MCF 10A (cell line): ENCODE data around the gene GDF11. TPM values are rescaled to one million over a fixed set of nuclear protein-coding genes. Genes with fewer than 3 reads are reported as not detected.

ENCODE experiments used
- BruUV-seq: library from RNA; stranded (reverse); fragments of 400-500 nt; replicated peaks from 2 replicates; lab custom pipeline; 2021; lab: Mats Ljungman, UMichigan
- CTCF ChIA-PET: fragments of 300-600 bp; sonication (Branson Sonifier 250); formaldehyde crosslinking; extraction: SDS; loops from one replicate; lab custom pipeline; 2021; ENCODE audit warnings: antibody characterized with exemption, inconsistent platforms; lab: Yijun Ruan, JAX
- POLR2A ChIA-PET: fragments of 300-600, 350-650 bp; sonication (Branson Sonifier 250); formaldehyde crosslinking; extraction: SDS; loops from one replicate; lab custom pipeline; 2020; ENCODE audit warnings: antibody characterized with exemption, inconsistent platforms; lab: Yijun Ruan, JAX
- DNase-seq: peaks from one replicate; pipeline ENCODE4 v3.0.0-alpha.2; 2018; ENCODE audit not compliant: unreplicated experiment
- H3K27ac Mint-ChIP-seq: one replicate; pipeline ENCODE4 v1.8.0; 2022; ENCODE audit warnings: mild to moderate bottlenecking, low read depth, mixed read lengths; ENCODE audit not compliant: unreplicated experiment
- H3K27me3 Mint-ChIP-seq: one replicate; pipeline ENCODE4 v1.8.0; 2022; ENCODE audit warnings: mixed read lengths; ENCODE audit not compliant: insufficient read depth, unreplicated experiment
- H3K36me3 Mint-ChIP-seq: one replicate; pipeline ENCODE4 v1.8.0; 2022; ENCODE audit warnings: mild to moderate bottlenecking, moderate library complexity, mixed read lengths; ENCODE audit not compliant: insufficient read depth, unreplicated experiment
- H3K4me1 Mint-ChIP-seq: one replicate; pipeline ENCODE4 v1.8.0; 2022; ENCODE audit warnings: mixed read lengths; ENCODE audit not compliant: insufficient read depth, unreplicated experiment
- H3K4me3 Mint-ChIP-seq: one replicate; pipeline ENCODE4 v1.8.0; 2022; ENCODE audit warnings: mild to moderate bottlenecking, moderate library complexity, mixed read lengths; ENCODE audit not compliant: unreplicated experiment
- H3K9me3 Mint-ChIP-seq: one replicate; pipeline ENCODE4 v1.8.0; 2022; ENCODE audit warnings: mixed read lengths; ENCODE audit not compliant: unreplicated experiment
- CTCF ChIP-seq: fragments of 200-600 bp; IDR thresholded peaks from one replicate; pipeline ENCODE4 v1.8.0; 2022; ENCODE audit warnings: antibody characterized with exemption, mild to moderate bottlenecking; ENCODE audit not compliant: unreplicated experiment
- intact Hi-C: fragments of 100-400 bp; cut with micrococcal nuclease; formaldehyde crosslinking; loops from 2 replicates; pipeline ENCODE4 v1.14.1; 2022
- total RNA-seq: library from RNA; stranded (reverse); gene quantifications from 2 replicates; pipeline ENCODE4 v1.2.3, GENCODE V29; 2022

GDF11 gene
- total RNA-seq, 1 experiment from 2014 or later, result 1.9 TPM

- Mint-ChIP-seq H3K27me3 (no peaks in the 10 kb centered on the region), H3K4me3 (no peak overlapping the region), H3K9me3 (no peaks in the 10 kb centered on the region), H3K4me1 (peaks cover 15% of the 10 kb centered on the region), H3K27ac (no peak overlapping the region), H3K36me3 (peaks cover 26% of the 10 kb centered on the region)
- peak; percentile 55 for TF ChIP-seq CTCF
- intact Hi-C loops, result loop anchor here (1.0 to 2.0 kb wide), 5 partner anchors 40 to 532 kb away; a partner anchor contains a TSS
- DNase-seq, result peak; percentile 87
- no TSS peak for BruUV-seq
- POLR2A ChIA-PET, result interaction anchor here (0.6 to 1.0 kb wide), 3 partner anchors 9 to 357 kb away, joined by 3 to 4 read pairs (median 3); no protein-coding TSS in a partner anchor
- CTCF ChIA-PET, result interaction anchor here (0.6 to 1.5 kb wide), 10 partner anchors 8 to 544 kb away, joined by 3 to 7 read pairs (median 3); no protein-coding TSS in a partner anchor
These were observed 22.0 kb upstream of the GDF11 start for GRCh38 chr12:55720894-55721444.

- POLR2A ChIA-PET, result no interaction called here
- no peaks in the 10 kb centered on the region for H3K27me3 Mint-ChIP-seq
- no peak for DNase-seq
- intact Hi-C loops, result loop anchor here (1.0 to 2.0 kb wide), 5 partner anchors 40 to 532 kb away; a partner anchor contains a TSS
- no peak overlapping the region for H3K4me3 Mint-ChIP-seq
- CTCF ChIA-PET, result interaction anchor here (0.5 to 1.5 kb wide), 7 partner anchors 10 to 1189 kb away, joined by 3 to 5 read pairs (median 3); no protein-coding TSS in a partner anchor
- no peak for TF ChIP-seq CTCF
- peaks cover 31% of the 10 kb centered on the region for H3K36me3 Mint-ChIP-seq
- peaks cover 15% of the 10 kb centered on the region for H3K4me1 Mint-ChIP-seq
- no TSS peak for BruUV-seq
- no peak overlapping the region for H3K27ac Mint-ChIP-seq
- no peaks in the 10 kb centered on the region for H3K9me3 Mint-ChIP-seq
These were observed 21.2 kb upstream of the GDF11 start for GRCh38 chr12:55721601-55722213.

- ChIA-PET CTCF (no interaction called here), POLR2A (interaction anchor here (0.5 to 0.6 kb wide), 2 partner anchors 1022 to 1262 kb away, joined by 4 read pairs; no protein-coding TSS in a partner anchor)
- intact Hi-C loops, result no loop called here
- Mint-ChIP-seq H3K36me3 (peaks cover 42% of the 10 kb centered on the region), H3K9me3 (no peaks in the 10 kb centered on the region), H3K4me3 (no peak overlapping the region), H3K4me1 (peaks cover 14% of the 10 kb centered on the region), H3K27ac (no peak overlapping the region), H3K27me3 (no peaks in the 10 kb centered on the region)
- TF ChIP-seq CTCF, result no peak
- DNase-seq, result no peak
- BruUV-seq, result no TSS peak
These were observed 20.0 kb upstream of the GDF11 start for GRCh38 chr12:55722948-55723347.

- peaks cover 42% of the 10 kb centered on the region for H3K36me3 Mint-ChIP-seq
- DNase-seq, result no peak
- CTCF ChIA-PET, result interaction anchor here (0.9 kb wide), 1 partner anchor 12 kb away, joined by 4 read pairs; no protein-coding TSS in a partner anchor
- H3K4me1 Mint-ChIP-seq, result peaks cover 8% of the 10 kb centered on the region
- intact Hi-C loops, result no loop called here
- H3K27me3 Mint-ChIP-seq, result no peaks in the 10 kb centered on the region
- H3K27ac Mint-ChIP-seq, result no peak overlapping the region
- no peak overlapping the region for H3K4me3 Mint-ChIP-seq
- TF ChIP-seq CTCF, result no peak
- no peaks in the 10 kb centered on the region for H3K9me3 Mint-ChIP-seq
- POLR2A ChIA-PET, result interaction anchor here (0.6 kb wide), 1 partner anchor 1023 kb away, joined by 4 read pairs; no protein-coding TSS in a partner anchor
- BruUV-seq, result no TSS peak
These were observed 19.3 kb upstream of the GDF11 start for GRCh38 chr12:55723516-55724225.
